Epithelial cell of esophagus (primary cell): Measurements from ENCODE around the gene SNRPA.

Source experiments
- DNase-seq: peaks from one replicate; pipeline ENCODE4 v3.0.0; 2010; ENCODE audit warnings: low read depth
- H3K4me3 ChIP-seq: 2 replicates; pipeline ENCODE4 v1.5.1; 2011; ENCODE audit warnings: mild to moderate bottlenecking, low read length, control low read depth
- CTCF ChIP-seq: IDR thresholded peaks from 2 replicates; pipeline ENCODE4 v1.5.1; 2011; ENCODE audit warnings: low read depth, mild to moderate bottlenecking, low read length, control low read depth, inconsistent platforms; ENCODE audit not compliant: insufficient read depth; ENCODE audit errors: missing control alignments

Gene SNRPA

GRCh38 chr19:40803857-40804782 is 53.1 kb downstream of the SNRPA start:
- TF ChIP-seq CTCF = peak; percentile 1
- no peak for DNase-seq
- H3K4me3 ChIP-seq = no peak overlapping the region

- peak; percentile 1 for TF ChIP-seq CTCF
- no peak for DNase-seq
- H3K4me3 ChIP-seq = no peak overlapping the region
Observed at GRCh38 chr19:40804783-40805242, 53.8 kb downstream of the SNRPA start.

DNA sequence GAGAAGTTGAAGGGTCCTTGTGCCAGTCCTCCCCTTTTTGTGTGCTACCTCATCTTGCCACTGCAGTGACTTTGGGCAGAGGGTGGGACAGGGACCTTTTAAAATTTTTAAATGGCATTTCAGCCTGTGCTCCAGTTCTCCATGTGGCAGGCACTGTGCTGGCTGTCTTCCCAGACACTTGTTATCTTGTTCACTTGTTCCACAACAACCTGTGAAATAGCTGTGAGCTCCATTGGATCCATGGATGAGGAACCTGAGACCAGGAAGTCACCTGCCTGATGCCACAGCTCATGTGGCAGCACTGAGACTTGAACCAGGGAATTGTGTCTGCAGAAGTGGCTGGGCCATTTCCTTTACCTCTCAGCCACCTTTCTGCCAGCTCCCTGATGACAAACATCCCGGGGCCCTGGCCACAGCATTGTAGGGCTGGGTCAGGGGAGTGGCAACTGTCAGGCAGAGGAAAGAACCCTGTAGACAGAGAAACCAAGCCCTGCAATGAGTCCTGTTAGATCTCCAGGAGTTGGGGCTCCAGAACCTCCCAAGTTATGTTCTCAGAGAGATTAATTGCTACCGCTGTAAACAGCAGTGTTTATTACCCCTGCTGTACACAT is 54.4 kb downstream of the SNRPA start:
- H3K4me3 ChIP-seq = no peak overlapping the region
- TF ChIP-seq CTCF = no peak
- DNase-seq = no peak

DNA sequence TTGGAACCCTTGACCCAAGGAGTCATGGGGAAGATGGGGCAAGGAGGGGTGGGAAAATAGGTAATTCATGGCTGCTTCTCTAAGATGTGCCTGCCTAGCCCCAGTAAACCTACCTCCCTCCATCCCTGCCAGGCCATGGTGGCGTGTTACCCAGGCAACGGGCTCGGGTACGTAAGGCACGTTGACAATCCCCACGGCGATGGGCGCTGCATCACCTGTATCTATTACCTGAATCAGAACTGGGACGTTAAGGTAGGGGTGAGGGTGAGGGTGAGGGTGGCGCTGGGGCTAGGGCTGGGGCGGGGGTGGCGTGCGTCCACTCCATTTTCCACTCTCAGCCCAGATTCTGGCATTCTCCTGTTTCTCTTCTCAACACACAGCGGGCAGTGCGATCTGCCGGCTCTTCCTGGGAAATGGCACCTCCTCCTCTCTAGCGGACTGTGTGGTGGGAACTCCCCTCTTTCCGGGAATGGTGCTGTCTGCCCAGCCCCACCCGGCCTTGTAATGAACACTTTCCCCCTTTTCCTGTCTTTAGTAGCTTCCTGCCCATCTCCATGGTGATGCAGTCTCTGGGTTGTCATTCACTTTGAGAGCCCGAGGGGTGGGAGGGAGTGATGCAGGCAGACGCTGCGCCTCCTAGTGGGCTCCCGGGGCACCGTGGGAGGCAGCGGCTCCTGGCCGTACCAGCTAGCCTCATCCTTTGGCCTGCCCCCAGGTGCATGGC is 55.6 kb downstream of the SNRPA start:
- TF ChIP-seq CTCF = peak; percentile 80
- no peak overlapping the region for H3K4me3 ChIP-seq
- peak; percentile 89 for DNase-seq

DNA sequence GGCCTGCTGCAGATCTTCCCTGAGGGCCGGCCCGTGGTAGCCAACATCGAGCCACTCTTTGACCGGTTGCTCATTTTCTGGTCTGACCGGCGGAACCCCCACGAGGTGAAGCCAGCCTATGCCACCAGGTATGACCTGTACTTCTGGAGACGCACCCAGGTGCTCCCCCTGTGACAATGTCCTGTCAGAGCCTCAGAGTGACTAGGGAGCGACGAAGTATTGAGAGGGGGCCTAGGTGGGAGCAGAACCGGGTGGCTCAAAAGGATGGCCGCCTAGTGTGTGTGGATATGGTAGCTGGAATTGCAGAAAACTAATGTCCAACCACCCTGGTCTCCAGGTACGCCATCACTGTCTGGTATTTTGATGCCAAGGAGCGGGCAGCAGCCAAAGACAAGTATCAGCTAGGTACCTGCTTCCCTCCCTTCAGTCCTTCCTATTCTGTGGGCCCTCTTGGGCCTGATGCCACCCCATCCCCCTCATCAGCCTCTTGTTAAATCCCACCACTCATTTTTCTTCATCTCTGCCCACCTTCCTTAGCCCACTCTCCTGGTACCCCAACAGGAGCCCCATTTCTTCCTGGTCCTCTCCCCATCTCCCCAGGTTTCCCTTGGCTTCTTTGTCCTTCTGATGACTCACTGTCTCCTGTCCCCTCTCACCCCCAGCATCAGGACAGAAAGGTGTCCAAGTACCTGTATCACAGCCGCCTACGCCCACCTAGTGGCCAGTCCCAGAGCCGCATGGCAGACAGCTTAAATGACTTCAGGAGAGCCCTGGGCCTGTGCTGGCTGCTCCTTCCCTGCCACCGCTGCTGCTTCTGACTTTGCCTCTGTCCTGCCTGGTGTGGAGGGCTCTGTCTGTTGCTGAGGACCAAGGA is 56.4 kb downstream of the SNRPA start:
- H3K4me3 ChIP-seq = no peak overlapping the region
- TF ChIP-seq CTCF = peak; percentile 47
- peak; percentile 43 for DNase-seq

DNA sequence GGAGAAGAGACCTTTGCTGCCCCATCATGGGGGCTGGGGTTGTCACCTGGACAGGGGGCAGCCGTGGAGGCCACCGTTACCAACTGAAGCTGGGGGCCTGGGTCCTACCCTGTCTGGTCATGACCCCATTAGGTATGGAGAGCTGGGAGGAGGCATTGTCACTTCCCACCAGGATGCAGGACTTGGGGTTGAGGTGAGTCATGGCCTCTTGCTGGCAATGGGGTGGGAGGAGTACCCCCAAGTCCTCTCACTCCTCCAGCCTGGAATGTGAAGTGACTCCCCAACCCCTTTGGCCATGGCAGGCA is 57.0 kb downstream of the SNRPA start:
- DNase-seq = no peak
- H3K4me3 ChIP-seq = no peak overlapping the region
- TF ChIP-seq CTCF = no peak
